Right lobe of liver (tissue), 4 donors: Measurements from ENCODE around the gene RPTOR.

Experiments used
- POLR2A ChIP-seq: fragments of 450-650 bp; IDR thresholded peaks from one replicate; pipeline ENCODE4 v1.6.1; 2017; ENCODE audit warnings: antibody characterized with exemption, mild to moderate bottlenecking
- TF ChIP-seq, protein P1 (sequence below), 4 donors: fragments of 200-600 bp in 3 of 4; fragments of 450-650 bp in 1 of 4; IDR thresholded peaks; one replicate each; pipeline versions ENCODE4 v1.5.1 to v1.8.0; 2016 to 2022; ENCODE audit warnings: antibody characterized with exemption in 4 of 4, mild to moderate bottlenecking in 2 of 4
- donor health status: DM: no; HTN: no; CAD: no.
- donor health status: DM: no; HTN: no; CAD: no.
- donor health status: DM: no; HTN: yes; CAD: no.

DNA sequence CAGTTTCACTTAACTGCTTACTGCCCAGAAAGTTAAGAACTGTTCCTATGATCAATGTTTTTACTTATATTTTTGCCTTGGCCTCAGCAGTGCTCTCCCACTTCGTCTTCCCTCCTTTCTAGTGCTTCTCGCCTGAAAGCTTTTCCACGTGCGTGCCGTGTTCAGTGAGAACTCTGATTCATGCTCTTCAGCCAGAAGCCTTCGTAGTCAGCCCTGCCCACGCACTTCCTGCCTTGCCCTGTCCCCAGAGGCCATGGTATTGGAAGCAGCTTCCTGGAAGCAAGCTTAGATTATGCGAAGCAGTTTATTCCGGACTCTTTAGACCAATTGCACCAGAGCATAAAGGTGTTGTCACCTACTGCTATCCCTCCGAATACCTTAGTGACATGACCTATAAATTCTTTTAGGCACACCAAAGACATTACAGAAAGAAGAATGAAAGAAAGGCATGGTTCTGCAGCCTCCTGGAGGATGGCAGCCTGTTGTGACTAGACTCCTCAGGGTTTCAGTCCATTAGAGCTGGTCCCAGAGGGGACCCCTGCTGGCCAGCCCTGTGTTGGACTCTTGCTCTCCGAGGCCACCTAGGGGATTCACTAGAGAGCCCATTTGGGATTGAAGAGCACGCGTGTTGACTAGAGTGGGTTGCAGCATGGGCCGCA lies 105.2 kb downstream of the RPTOR start:
- TF ChIP-seq, protein P1, sequence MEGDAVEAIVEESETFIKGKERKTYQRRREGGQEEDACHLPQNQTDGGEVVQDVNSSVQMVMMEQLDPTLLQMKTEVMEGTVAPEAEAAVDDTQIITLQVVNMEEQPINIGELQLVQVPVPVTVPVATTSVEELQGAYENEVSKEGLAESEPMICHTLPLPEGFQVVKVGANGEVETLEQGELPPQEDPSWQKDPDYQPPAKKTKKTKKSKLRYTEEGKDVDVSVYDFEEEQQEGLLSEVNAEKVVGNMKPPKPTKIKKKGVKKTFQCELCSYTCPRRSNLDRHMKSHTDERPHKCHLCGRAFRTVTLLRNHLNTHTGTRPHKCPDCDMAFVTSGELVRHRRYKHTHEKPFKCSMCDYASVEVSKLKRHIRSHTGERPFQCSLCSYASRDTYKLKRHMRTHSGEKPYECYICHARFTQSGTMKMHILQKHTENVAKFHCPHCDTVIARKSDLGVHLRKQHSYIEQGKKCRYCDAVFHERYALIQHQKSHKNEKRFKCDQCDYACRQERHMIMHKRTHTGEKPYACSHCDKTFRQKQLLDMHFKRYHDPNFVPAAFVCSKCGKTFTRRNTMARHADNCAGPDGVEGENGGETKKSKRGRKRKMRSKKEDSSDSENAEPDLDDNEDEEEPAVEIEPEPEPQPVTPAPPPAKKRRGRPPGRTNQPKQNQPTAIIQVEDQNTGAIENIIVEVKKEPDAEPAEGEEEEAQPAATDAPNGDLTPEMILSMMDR (IDR thresholded peaks at IDR 0.05): peak in 2 of 4 donors; percentile 20 to 23
- no peak for TF ChIP-seq POLR2A
